ENCODE data around the gene OTULINL.

OTULINL gene

GRCh38 chr5:14591548-14591947, 10.0 kb downstream of the OTULINL start (continued):
- TF ChIP-seq, protein P1, sequence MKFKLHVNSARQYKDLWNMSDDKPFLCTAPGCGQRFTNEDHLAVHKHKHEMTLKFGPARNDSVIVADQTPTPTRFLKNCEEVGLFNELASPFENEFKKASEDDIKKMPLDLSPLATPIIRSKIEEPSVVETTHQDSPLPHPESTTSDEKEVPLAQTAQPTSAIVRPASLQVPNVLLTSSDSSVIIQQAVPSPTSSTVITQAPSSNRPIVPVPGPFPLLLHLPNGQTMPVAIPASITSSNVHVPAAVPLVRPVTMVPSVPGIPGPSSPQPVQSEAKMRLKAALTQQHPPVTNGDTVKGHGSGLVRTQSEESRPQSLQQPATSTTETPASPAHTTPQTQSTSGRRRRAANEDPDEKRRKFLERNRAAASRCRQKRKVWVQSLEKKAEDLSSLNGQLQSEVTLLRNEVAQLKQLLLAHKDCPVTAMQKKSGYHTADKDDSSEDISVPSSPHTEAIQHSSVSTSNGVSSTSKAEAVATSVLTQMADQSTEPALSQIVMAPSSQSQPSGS (tag by site-specific recombination; IDR thresholded peaks at IDR 0.05; ENCODE audit: low read depth): no peak

GRCh38 chr5:14593326-14594021, 11.9 kb downstream of the OTULINL start:
- no peaks in the 10 kb centered on the region for H3K4me1 ChIP-seq (ENCODE audit: control insufficient read depth, insufficient read depth, low read length)
- H3K4me3 ChIP-seq (ENCODE audit: low read depth, low read length): no peak overlapping the region
- H3K9me3 ChIP-seq (ENCODE audit: control insufficient read depth, insufficient read depth, low read depth, low read length): no peaks in the 10 kb centered on the region
- no peaks in the 10 kb centered on the region for H3K36me3 ChIP-seq (ENCODE audit: control insufficient read depth in 2 of 2, insufficient read depth in 1 of 2, low read length in 2 of 2)
- POLR2A ChIA-PET: no interaction called here
- H3K27ac ChIP-seq (ENCODE audit: extremely low read depth, low read depth, low read length): no peak overlapping the region
- CTCF ChIA-PET: interaction anchor here (0.5 to 0.8 kb wide), 5 partner anchors 9 to 513 kb away, joined by 3 to 4 read pairs (median 4); no protein-coding TSS in a partner anchor
- TF ChIP-seq ZNF335 (tag by site-specific recombination; conservative IDR thresholded peaks at IDR 0.05) (no peak), ZNF133 (tag by site-specific recombination; IDR thresholded peaks at IDR 0.05) (no peak), ZFHX2 (tag by site-specific recombination; conservative IDR thresholded peaks at IDR 0.05) (peak; percentile 23; the same call in 1 of the 2 replicates), EGR2 (tag by site-specific recombination; IDR thresholded peaks at IDR 0.05; ENCODE audit: low read depth) (peak; percentile 35; the same call in 1 of the 2 replicates)

DNA sequence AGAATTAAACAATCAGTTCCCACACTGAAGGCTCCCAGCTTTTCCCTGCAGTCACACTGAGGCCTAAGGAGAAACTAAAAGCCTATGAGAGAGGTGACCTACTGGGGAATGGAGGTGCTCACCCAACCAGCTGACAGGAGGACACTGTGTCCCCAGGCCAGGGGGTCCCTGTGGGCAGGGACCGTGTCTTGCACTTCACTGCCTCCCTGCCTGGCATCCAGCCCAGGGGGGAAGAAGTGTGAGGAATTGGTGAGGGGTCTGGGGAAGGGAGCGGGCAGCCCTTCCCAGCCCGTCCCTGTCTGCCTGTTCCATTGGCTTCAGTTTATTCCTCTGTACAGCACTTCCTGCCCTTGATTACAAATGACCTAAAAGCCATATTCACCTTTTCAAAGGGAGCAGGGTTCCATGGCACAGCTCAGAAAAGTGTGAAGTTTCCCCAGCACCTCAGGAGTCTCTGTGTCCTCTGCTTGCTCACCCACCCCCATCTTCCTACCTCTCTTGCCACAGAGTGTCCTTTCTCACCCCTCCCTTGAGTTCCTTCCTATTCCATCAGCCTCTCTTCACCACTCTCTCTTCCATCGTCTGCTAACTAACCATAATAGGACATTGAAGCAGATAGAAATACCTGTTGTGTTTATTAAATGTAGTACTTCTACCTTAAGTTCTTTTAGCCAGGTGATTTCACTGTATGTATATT, 12.9 kb downstream of the OTULINL start:
- no peak overlapping the region for H3K4me3 ChIP-seq (ENCODE audit: low read depth, low read length)
- ChIA-PET CTCF (interaction anchor here (0.5 to 0.7 kb wide), 3 partner anchors 78 to 189 kb away, joined by 3 to 4 read pairs (median 3); no protein-coding TSS in a partner anchor), POLR2A (interaction anchor here (0.6 kb wide), 1 partner anchor 50 kb away, joined by 7 read pairs; no protein-coding TSS in a partner anchor)
- no peaks in the 10 kb centered on the region for H3K9me3 ChIP-seq (ENCODE audit: control insufficient read depth, insufficient read depth, low read depth, low read length)
- H3K27ac ChIP-seq (ENCODE audit: extremely low read depth, low read depth, low read length): no peak overlapping the region
- H3K36me3 ChIP-seq (ENCODE audit: control insufficient read depth in 2 of 2, insufficient read depth in 1 of 2, low read length in 2 of 2): no peaks in the 10 kb centered on the region
- H3K4me1 ChIP-seq (ENCODE audit: control insufficient read depth, insufficient read depth, low read length): no peaks in the 10 kb centered on the region
- 0 out of 2 replicates have a peak, but pooled peaks have one; percentile 44 for TF ChIP-seq ZBTB48 (tag by site-specific recombination; IDR thresholded peaks at IDR 0.05)
- no peak for TF ChIP-seq ZNF37A (tag by site-specific recombination; IDR thresholded peaks at IDR 0.05)
- TF ChIP-seq, protein P2, sequence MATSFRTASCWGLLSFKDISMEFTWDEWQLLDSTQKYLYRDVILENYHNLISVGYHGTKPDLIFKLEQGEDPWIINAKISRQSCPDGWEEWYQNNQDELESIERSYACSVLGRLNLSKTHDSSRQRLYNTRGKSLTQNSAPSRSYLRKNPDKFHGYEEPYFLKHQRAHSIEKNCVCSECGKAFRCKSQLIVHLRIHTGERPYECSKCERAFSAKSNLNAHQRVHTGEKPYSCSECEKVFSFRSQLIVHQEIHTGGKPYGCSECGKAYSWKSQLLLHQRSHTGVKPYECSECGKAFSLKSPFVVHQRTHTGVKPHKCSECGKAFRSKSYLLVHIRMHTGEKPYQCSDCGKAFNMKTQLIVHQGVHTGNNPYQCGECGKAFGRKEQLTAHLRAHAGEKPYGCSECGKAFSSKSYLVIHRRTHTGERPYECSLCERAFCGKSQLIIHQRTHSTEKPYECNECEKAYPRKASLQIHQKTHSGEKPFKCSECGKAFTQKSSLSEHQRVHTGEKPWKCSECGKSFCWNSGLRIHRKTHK (tag by site-specific recombination; IDR thresholded peaks at IDR 0.05): no peak

DNA sequence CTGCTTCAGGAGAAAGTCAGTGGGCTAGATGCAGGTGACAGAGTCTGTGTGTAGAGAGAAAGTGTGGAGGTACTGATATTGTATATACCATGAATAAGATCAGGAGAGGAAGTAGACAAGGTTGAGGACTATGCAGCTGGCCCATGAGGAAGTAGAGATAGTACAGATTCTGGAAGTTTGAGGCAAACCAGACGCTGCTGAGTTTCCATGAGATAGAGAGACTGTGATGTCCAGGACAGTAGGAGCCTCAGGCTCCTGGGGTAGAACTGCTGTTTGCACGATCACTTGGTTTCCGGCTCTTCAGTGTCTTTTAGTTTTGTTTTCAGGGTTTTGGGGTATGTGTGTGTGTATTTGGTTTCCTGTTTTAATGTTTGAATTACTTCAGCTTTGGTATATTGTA, 13.6 kb downstream of the OTULINL start:
- H3K27ac ChIP-seq (ENCODE audit: extremely low read depth, low read depth, low read length): no peak overlapping the region
- H3K36me3 ChIP-seq (ENCODE audit: control insufficient read depth in 2 of 2, insufficient read depth in 1 of 2, low read length in 2 of 2): no peaks in the 10 kb centered on the region
- TF ChIP-seq WT1 (tag by site-specific recombination; IDR thresholded peaks at IDR 0.05) (no peak), RBAK (tag by site-specific recombination; IDR thresholded peaks at IDR 0.05) (no peak), PRDM1 (tag by site-specific recombination; IDR thresholded peaks at IDR 0.05) (no peak)
- TF ChIP-seq, protein P3, sequence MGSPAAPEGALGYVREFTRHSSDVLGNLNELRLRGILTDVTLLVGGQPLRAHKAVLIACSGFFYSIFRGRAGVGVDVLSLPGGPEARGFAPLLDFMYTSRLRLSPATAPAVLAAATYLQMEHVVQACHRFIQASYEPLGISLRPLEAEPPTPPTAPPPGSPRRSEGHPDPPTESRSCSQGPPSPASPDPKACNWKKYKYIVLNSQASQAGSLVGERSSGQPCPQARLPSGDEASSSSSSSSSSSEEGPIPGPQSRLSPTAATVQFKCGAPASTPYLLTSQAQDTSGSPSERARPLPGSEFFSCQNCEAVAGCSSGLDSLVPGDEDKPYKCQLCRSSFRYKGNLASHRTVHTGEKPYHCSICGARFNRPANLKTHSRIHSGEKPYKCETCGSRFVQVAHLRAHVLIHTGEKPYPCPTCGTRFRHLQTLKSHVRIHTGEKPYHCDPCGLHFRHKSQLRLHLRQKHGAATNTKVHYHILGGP (tag by site-specific recombination; IDR thresholded peaks at IDR 0.05): no peak
- no peaks in the 10 kb centered on the region for H3K9me3 ChIP-seq (ENCODE audit: control insufficient read depth, insufficient read depth, low read depth, low read length)
- H3K4me3 ChIP-seq (ENCODE audit: low read depth, low read length): no peak overlapping the region
- CTCF ChIA-PET: interaction anchor here (0.7 kb wide), 2 partner anchors 127 to 190 kb away, joined by 3 read pairs; no protein-coding TSS in a partner anchor
- no peaks in the 10 kb centered on the region for H3K4me1 ChIP-seq (ENCODE audit: control insufficient read depth, insufficient read depth, low read length)
- POLR2A ChIA-PET: interaction anchor here (0.6 kb wide), 1 partner anchor 49 kb away, joined by 7 read pairs; no protein-coding TSS in a partner anchor
